Panc1 (cell line): ENCODE data around the gene LIX1. TPM values are rescaled to one million over a fixed set of nuclear protein-coding genes. Genes with fewer than 3 reads are reported as not detected.

Source experiments
- ATAC-seq: fragments of 200-7000 bp; cut with Tn5 transposase; 2 replicates; pipeline ENCODE4 v1.9.1; 2020; ENCODE audit warnings: mild to moderate bottlenecking, moderate library complexity
- BruUV-seq: library from RNA; stranded (reverse); fragments of 400-500 nt; replicated peaks from 2 replicates; lab custom pipeline; 2021; lab: Mats Ljungman, UMichigan
- CTCF ChIA-PET: fragments of 300-600 bp; sonication (Branson Sonifier 250); formaldehyde crosslinking; loops from one replicate; lab custom pipeline; 2022; ENCODE audit warnings: antibody characterized with exemption; lab: Charles Lee
- POLR2A ChIA-PET: fragments of 300-600 bp; sonication (Branson Sonifier 250); formaldehyde crosslinking; loops from one replicate; lab custom pipeline; 2022; ENCODE audit warnings: antibody characterized with exemption; lab: Charles Lee
- DNase-seq: peaks from one replicate; pipeline ENCODE4 v3.0.0-alpha.2; 2010; ENCODE audit warnings: low read depth, low spot score
- H3K27ac ChIP-seq: 2 replicates; pipeline ENCODE4 v1.5.1; 2011; ENCODE audit warnings: mild to moderate bottlenecking, low read length, inconsistent platforms
- H3K27me3 ChIP-seq: fragments of 200-500 bp; sonication (Bioruptor generic); 2 replicates; pipeline ENCODE4 v1.6.0; 2014; ENCODE audit warnings: low read length, inconsistent platforms; ENCODE audit not compliant: control insufficient read depth, insufficient read depth
- H3K36me3 ChIP-seq: fragments of 200-500 bp; sonication (Bioruptor generic); 2 replicates; pipeline ENCODE4 v1.5.1; 2014; ENCODE audit warnings: inconsistent platforms, mild to moderate bottlenecking, low read length, moderate library complexity; ENCODE audit not compliant: control insufficient read depth, insufficient read depth
- H3K4me1 ChIP-seq: 2 replicates; pipeline ENCODE4 v1.5.1; 2011; ENCODE audit warnings: inconsistent platforms, mild to moderate bottlenecking, low read length, moderate library complexity; ENCODE audit not compliant: control insufficient read depth, insufficient read depth
- H3K4me3 ChIP-seq, 2 experiments: 2 replicates each; pipeline ENCODE4 v1.5.1; 2011 to 2012; ENCODE audit warnings: low read depth in 2 of 2, low read length in 2 of 2, mild to moderate bottlenecking in 2 of 2, inconsistent platforms in 1 of 2, moderate library complexity in 1 of 2
- H3K9me3 ChIP-seq: fragments of 200-500 bp; sonication (Bioruptor generic); 2 replicates; pipeline ENCODE4 v1.5.1; 2014; ENCODE audit warnings: low read depth, mild to moderate bottlenecking, inconsistent platforms, low read length, moderate library complexity; ENCODE audit not compliant: control insufficient read depth, insufficient read depth
- CTCF ChIP-seq: fragments of 450-650 bp; IDR thresholded peaks from 2 replicates; pipeline ENCODE4 v1.5.1; 2017; ENCODE audit warnings: mild to moderate bottlenecking
- POLR2AphosphoS5 ChIP-seq: IDR thresholded peaks from 2 replicates; pipeline ENCODE4 v1.6.1; 2012; ENCODE audit warnings: mild to moderate bottlenecking, low read depth, low read length, moderate library complexity
- REST ChIP-seq, 2 experiments: IDR thresholded peaks; 2 replicates each; pipeline ENCODE4 v1.6.1; 2011 to 2012; ENCODE audit warnings: low read depth in 2 of 2, control low read depth in 1 of 2, low read length in 1 of 2, mild to moderate bottlenecking in 1 of 2, moderate library complexity in 1 of 2; ENCODE audit not compliant: insufficient read depth in 1 of 2
- SIN3A ChIP-seq: IDR thresholded peaks from 2 replicates; pipeline ENCODE4 v1.6.1; 2012; ENCODE audit warnings: low read depth, mild to moderate bottlenecking, low read length, moderate library complexity, borderline replicate concordance; ENCODE audit not compliant: insufficient read depth
- TCF7L2 ChIP-seq: IDR thresholded peaks from 2 replicates; pipeline ENCODE4 v1.6.1; 2011; ENCODE audit warnings: mild to moderate bottlenecking, low read depth, low read length, inconsistent platforms
- in situ Hi-C: cut with HindIII; loops from 2 replicates; pipeline ENCODE4 v1.10.0; 2016; ENCODE audit warnings: low sequenced_read_pairs, low pct_unique_long_range_greater_than_20kb
- intact Hi-C: fragments of 100-400 bp; cut with micrococcal nuclease; formaldehyde crosslinking; loops from one replicate; pipeline ENCODE4 v1.10.0; 2022; ENCODE audit not compliant: unreplicated experiment
- total RNA-seq: library from RNA; stranded (reverse); gene quantifications from one replicate; pipeline ENCODE4 v1.2.1, GENCODE V29; 2021; ENCODE audit not compliant: unreplicated experiment

LIX1 gene
- total RNA-seq, 1 experiment from 2014 or later, result not detected

- TF ChIP-seq POLR2AphosphoS5 (no peak), CTCF (no peak), REST (IDR thresholded peaks at IDR 0.05; ENCODE audit: insufficient read depth in 1 of 2, low read depth in 2 of 2, low read length in 1 of 2) (no peak), TCF7L2 (no peak)
- H3K27ac ChIP-seq, result no peak overlapping the region
- H3K9me3 ChIP-seq, result no peaks in the 10 kb centered on the region
- no peaks in the 10 kb centered on the region for H3K4me1 ChIP-seq
- intact Hi-C loops (no loop called here), in situ Hi-C loops (no loop called here)
- CTCF ChIA-PET, result no interaction called here
- POLR2A ChIA-PET, result no interaction called here
- H3K27me3 ChIP-seq, result peaks cover 2% of the 10 kb centered on the region
- ATAC-seq (no peak), DNase-seq (peak; percentile 7)
- H3K4me3 ChIP-seq, result no peak overlapping the region
- BruUV-seq, result no TSS peak
- no peaks in the 10 kb centered on the region for H3K36me3 ChIP-seq
Measured at GRCh38 chr5:97071101-97071500, 71.3 kb downstream of the LIX1 start.

- CTCF ChIA-PET, result no interaction called here
- no peak overlapping the region for H3K27ac ChIP-seq
Measured at GRCh38 chr5:97070234-97070633, 72.2 kb downstream of the LIX1 start.

More at GRCh38 chr5:97070234-97070633, 72.2 kb downstream of the LIX1 start:
- Histone ChIP-seq H3K9me3 (no peaks in the 10 kb centered on the region), H3K36me3 (no peaks in the 10 kb centered on the region), H3K4me3 (no peak overlapping the region), H3K4me1 (no peaks in the 10 kb centered on the region), H3K27me3 (peaks cover 4% of the 10 kb centered on the region)
- intact Hi-C loops, result no loop called here
- POLR2A ChIA-PET, result no interaction called here
- no peak for DNase-seq
- in situ Hi-C loops, result no loop called here
- TF ChIP-seq SIN3A (no peak), POLR2AphosphoS5 (no peak), CTCF (no peak), REST (IDR thresholded peaks at IDR 0.05; ENCODE audit: insufficient read depth in 1 of 2, low read depth in 2 of 2, low read length in 1 of 2) (no peak), TCF7L2 (no peak)
- ATAC-seq, result no peak
- BruUV-seq, result no TSS peak
